COR-L47 (cell line): ENCODE data around the gene PROB1.
"Not testable (repeated sequence)": the region's sequence is repeated elsewhere in the genome, so short reads cannot be mapped to it uniquely, and the experiment has no call there.

Experiments
- DNase-seq: peaks from one replicate; lab custom pipeline; 2025; lab: John Stamatoyannopoulos, UW

Gene PROB1

GRCh38 chr5:139413153-139413552 lies 18.2 kb upstream of the PROB1 start:
- no peak for DNase-seq

DNA sequence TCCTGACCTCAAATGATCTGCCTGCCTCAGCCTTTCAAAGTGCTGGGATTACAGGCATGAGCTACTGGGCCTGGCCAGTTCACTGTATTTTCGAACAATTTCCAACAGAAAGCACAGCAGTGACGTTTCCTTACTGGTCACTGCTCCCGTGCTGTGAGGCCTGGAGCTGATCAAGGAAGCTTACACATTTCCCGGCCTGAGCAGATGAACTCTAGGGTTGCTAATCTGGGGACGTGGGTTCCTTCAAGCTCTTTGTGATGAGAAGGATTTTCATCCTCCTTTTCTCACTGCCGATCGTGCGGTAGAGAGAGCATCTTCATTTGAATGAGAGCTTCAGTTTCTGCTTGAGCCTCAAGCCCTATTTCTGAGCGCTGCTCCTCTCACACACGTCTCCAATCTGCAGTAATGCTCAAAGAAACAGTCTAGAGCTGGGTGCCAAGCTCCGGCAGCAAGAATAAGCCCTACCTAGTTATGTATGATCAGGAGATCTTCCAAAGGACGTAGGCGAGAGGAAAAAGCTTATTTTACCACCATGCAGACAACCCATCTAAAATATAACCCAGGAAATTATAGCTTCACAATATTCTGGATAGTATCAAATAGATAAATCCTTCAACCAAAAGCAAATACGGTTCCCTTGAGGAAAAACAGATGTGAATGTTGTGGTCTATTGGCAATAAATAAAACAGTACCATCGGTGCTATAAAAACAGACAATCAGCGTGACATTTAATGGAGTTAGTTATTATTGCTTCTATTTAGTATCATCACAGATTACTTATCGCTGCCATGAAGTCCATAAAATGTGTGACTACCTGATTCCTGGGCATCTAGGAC lies 16.3 kb upstream of the PROB1 start:
- DNase-seq: no peak

DNA sequence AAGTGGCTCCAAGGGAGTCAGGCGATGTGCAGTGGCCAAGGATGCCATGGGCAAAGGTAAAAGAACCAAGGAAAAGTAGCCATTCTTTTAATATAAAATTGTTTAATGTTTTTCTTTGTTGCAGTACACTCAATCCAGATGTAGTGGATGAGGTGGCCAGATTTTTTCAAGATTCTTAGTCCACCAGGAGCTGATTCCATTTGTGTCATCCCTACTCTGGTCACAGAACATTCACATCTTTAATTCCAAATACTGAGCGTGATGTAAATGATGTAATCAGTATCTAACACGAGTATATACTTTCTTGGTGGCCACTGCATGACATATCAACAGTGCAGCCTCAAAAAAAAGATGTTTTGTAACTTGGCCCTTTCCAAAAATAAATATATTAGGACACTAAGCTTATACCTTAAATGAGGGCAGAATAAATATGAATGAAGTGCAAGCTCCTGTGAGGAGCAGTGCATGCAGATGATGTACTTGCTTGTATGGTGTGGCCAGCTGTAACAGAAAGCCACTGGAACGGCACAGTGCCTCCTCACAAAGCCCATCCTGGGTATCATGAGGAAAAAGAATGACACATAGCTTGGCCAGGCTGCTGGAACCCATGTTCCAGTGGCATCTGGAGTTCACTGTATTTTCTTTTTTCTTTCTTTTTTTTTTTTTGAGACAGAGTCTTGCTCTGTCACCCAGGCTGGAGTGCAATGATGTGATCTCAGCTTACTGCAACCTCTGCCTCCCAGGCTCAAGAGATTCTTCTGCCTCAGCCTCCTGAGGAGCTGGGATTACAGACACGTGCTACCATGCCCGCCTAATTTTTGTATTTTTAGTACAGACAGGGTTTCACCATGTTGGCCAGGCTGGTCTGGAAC lies 15.5 kb upstream of the PROB1 start:
- DNase-seq: no peak

DNA sequence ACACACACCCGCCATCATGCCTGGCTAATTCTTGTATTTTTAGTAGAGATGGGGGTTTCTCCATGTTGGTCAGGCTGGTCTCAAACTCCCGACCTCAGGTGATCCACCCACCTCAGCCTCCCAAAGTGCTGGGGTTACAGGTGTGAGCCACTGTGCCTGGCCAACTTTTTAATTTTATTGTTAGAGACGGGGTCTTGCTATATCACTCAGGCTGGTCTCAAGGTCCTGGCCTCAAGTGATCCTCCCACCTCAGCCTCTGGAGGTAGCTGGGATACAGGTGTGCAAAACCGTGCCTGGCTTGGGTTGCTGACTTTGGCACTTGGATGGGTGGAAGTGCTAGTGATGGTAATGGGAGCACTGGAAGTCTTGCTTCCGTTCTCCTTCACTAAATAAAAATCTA lies 14.2 kb upstream of the PROB1 start:
- DNase-seq: not testable (repeated sequence)

DNA sequence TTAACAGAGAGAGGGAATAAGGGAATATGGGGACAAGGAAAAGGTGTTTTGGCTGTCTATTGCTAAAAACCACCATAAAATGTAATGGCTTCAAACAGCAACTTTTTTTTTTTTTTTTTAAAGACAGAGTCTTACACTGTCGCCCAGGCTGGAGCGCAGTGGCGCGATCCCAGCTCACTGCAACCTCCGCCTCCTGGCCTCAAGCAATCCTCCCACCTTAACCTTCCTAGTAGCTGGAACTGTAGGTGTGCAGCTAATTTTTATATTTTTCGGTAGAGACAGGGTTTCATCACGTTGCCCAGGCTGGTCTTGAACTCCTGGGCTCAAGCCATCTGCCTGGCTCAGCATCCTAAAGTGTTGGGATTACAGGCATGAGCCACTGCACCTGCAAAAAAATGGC lies 13.3 kb upstream of the PROB1 start:
- DNase-seq: no peak

- no peak for DNase-seq
Measured at GRCh38 chr5:139407517-139407916, 12.6 kb upstream of the PROB1 start.

GRCh38 chr5:139406963-139407362 lies 12.1 kb upstream of the PROB1 start:
- DNase-seq: no peak

DNA sequence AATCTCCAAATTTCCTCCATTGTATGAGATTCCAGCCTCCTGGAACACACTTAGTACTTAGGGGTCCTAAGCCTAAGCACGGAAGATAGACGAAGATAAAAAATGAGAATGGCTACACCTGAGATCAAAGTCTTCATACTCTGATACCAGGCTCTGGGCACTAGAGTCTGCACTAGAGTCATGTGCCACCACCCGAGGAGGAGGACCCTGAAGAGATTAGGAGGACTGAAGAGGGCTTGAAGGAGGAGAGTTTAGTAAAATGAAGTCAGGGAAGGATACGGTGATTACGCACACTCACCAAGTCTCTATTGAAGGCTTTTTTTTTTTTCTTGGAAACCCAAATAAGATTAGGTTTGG lies 9.6 kb upstream of the PROB1 start:
- no peak for DNase-seq

DNA sequence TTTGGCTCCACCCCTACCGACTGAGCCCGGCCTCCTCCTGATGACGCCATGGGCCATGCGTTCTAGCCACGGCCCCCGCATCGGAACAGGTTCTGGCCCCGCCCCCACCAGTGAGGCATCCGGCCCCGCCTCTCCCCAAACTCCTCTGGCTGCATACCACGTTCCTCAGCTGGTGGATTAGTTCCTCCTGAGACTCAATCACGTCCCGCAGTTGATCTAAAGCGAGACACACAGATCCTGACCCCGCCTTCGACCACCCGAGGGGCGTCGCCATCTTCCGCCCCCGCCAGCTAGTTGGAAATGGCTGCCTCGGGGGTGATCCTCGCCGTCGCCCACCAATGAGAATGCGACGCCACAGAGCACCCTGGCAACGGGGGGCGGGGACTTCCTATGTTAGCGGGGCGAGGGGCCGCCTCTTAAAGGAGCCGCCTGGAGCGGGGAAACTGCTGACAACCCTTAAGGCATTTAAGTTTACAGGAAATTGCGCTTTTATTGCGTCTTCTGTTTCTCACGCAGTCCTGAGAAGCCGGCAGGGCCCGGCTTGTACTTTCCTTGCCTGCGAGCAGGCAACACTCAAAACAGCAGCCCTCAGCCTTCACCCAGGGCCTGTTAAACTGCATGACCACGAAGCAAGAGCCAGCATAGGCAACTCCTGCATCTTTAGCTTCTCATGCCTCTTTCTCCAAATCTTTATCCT lies 9.0 kb upstream of the PROB1 start, which contains the start of gene SPATA24:
TSS of gene SPATA24 (minus strand) at position 303 of the 697 bp plus-strand sequence. CDS start at position 274, 29 bp downstream.
- DNase-seq: peak; percentile 98

- no peak for DNase-seq
Measured at GRCh38 chr5:139403418-139403786, 8.5 kb upstream of the PROB1 start.

- DNase-seq: no peak
Measured at GRCh38 chr5:139402561-139403158, 7.8 kb upstream of the PROB1 start.

- no peak for DNase-seq
Measured at GRCh38 chr5:139401546-139401945, 6.6 kb upstream of the PROB1 start.

DNA sequence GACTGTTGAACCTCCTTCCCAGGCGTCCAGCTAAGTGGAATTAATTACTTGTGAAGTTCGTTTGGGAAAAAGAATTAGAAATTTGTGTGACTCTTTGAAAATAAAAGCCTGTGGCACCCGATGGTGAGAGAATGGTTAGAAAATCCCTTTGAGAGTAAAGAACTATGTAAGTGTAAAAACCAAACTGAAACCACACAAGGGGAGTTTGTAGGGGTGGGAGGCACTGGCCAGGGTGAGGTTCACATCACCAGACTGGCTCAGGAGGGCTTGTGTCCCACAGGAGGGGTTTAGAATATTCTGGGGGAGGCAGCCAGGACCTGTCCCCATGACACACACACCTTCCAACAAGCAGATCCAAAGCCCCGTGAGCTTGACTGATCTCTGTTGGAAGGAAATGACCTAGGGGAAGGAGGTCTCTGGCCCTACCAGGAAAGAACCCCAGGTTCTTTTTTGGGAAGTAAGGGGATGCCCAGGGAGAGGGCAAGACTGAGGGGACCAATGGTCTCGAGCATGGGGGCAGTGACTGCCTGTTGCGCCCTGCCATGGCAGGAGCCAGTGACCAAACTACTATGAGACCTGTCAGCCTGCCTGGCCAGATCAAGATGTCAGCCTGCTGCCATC lies 4.7 kb upstream of the PROB1 start:
- DNase-seq: no peak

DNA sequence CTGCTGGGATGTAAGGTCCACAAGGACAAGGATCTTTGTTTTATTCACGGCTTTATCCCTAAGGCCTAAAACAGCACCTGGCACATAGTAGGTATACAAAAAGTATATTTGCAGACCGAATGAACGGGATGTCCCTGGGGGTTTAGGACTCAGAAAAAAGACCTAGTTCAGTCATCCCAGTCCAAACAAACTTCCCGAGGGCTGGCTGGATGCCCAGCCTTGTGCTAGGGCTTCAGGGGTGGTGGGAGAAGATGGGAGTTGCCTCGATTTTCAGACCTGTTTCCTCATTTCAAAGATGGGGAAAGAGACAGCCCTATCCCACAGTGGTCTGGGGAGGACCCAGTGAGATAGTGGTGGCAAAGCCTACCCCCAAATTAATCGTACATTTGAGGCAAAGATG lies 3.0 kb upstream of the PROB1 start:
- DNase-seq: no peak

DNA sequence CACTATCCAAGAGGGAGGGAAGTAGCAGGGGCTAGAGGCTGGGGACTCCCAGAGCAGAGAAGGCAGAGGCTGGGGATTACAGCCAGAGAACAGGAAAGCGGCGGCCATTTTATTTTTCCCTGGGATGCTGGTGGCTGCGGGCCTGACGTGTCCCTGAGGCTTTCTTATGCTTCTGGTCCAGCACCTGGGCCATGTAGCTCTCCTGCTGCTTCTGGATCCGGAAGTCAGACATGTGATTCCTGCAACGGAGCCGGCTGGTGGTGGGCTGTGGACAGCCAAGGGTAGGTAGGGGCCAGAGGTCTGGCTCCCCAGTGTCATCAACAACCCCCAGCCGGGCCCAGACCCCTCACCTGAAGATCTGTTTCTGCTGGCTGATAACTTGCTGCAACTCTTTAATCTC lies 1.8 kb upstream of the PROB1 start:
- no peak for DNase-seq

DNA sequence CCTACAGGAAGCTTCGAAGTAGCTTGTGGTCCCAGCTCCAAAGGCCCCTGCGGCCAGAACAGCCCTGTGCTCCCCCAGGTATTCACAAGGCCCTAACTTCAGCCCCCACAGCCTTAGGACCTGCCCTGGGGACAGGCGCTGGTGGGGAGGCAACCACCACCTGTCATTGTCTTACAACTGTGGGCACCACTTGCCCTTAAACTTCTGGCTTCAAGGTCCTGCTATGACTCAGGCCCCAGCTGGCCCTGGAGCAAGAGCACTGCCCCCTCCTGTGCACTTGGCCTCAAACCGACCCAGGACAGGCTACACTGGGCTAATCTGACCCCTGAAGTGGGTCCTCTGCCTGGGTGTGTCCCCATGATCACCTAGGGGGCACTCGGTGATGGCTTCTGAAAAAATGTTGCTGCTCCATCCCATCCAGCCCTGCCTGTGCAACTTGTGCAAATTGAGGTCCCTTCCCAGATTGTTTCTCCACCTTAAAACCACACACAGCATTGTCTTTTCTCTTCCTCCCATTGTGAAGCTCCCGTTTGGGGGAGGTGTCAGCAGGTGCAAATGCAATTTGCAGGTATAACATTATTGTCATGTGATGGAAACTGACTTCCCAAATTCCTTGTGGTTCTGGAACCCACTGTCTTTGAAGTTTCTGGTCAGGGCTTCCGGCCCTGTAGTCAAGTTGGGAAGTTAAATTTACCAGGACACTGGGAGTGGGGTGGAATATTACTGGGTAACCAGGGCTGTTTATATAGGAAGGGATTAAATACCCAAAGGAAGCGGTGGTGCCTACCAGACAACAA lies 1.1 kb upstream of the PROB1 start:
- no peak for DNase-seq

DNA sequence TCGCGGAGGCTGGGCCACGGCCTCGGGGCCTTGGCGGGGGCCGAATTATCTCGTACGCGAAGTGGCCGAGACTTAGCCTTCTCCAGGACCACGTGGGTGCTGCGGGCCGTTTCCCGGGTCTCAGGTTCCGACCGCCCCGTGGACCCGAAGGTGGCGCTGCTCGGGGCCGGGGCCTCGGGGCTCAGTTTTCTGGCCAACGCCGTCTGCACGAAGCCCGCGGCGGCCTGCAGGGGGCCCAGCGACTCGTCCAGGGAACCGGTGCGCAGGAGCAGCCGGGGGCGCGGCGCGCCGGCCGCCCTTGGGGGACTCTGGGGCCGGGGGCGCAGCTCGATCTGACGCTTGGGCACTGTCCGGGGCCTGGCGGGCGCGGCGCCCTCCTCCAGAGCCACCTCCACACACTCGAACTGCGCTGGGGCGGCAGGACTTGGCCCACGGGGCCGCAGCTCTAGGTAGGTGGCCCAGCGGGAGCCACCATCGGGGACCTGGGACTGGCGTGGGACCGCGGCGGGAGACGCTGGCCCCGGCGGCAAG lies 716 bp downstream of the PROB1 start:
- peak; percentile 27 for DNase-seq

GRCh38 chr5:139393497-139394122 lies 1.3 kb downstream of the PROB1 start:
- DNase-seq: no peak

DNA sequence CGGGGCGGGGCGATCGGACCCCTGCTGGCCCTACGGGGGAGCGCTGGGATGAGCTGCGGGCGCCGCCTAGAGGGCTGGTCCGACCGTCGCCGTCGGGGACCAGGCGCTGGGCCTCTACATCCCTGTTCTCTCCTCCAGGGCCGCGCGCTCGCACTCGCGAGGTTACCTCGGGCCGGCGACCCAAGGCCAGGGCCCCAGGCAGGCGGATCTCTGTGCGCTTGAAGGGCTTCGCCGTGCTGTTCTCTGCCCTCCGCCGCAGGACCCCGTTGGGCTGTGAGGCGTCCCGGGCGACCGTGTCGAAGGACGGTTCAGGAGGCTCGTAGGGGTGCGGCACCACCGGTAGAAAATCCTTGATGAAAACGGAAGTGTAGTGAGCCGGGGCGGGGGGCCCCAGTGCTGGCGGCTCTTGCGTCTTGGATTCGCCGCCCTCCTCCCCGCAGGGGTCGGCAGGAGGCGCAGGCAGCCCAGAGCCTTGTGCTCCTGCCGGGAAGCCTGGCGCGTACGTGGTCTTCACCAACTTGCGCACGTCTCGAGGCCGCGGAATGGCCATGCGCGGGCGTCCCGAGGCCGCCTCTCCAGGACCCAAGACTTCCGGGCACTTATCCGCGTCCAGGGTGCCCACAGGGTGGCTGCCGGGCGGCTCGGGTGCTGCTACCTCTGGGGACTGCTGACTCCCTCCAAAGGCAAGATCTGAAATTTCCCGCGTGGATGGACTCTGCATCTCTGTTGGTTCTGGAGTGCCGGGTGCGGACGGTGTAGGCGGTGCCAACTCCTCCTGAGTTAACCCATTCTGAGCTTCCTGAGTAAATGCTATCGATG lies 2.0 kb downstream of the PROB1 start:
- DNase-seq: peak; percentile 78
